Urothelium cell line (cell line): ENCODE data around the gene LOC101059915.
"Not testable (repeated sequence)": the region's sequence is repeated elsewhere in the genome, so short reads cannot be mapped to it uniquely, and the experiment has no call there.

Experiments used
- DNase-seq: peaks from one replicate; pipeline ENCODE4 v3.0.0; 2011; ENCODE audit warnings: low spot score, mixed read lengths
- FAIRE-seq: peaks from 2 replicates; lab custom pipeline; 2011; peaks lifted over from hg19 to GRCh38; lab: Jason Lieb, UNC

The LOC101059915 gene

DNA sequence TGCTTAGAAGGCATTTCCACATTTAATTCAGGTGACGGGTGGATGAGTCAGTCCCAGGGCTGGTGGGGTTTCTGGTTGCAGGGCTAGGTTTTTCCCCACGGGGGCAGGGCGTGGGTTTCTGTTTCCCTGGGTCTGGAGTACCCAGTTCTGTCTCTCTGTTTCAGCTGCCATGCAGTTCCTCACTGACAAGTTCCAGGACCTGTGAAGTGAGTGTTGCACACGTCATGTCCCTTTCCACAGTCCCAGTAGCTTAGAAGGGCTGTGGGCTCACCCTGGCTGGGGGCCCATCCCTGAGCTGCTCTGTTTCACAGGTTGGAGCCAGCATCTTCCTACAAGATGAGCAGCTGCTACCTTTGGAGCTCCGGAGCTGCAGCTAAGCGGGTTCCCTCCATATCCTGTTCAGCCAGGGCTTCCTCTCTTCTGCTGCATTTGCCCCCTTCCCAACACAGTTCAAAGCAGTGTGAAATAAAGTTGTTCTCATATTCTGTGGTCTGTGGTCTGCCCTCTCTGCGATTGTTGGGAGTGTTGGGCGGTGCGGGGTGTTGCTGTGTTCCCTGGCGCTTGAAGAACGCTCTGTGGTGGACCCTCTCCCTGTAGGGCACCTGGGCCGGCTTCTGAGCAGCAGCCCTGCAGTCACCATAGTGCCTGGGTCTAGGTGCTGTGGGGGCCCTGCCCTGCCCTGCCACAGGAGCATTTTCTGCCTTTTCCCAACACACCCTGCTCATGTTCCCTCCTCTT, 3.9 kb downstream of the LOC101059915 start:
- no peak for FAIRE-seq
- no peak for DNase-seq

DNA sequence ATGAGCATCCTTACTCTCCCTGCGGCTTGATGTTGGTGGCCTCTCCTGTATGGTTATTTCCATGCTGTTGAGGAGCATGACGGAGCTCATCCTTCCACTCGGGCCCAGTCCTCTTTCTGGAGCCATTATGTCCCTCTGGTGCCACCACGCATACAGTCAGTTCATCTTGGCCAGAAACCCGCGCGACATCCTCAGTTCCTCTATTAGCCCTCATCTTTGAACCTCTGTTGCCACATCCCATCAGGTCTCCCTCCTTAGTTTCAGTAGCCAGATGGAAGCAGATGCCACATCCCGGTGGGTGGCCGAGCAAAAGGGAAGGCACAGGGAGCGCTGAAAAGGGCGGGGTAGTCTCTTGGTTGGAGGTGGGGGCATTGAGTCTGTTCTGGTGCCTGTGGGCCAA, 4.6 kb downstream of the LOC101059915 start:
- FAIRE-seq = no peak
- no peak for DNase-seq

DNA sequence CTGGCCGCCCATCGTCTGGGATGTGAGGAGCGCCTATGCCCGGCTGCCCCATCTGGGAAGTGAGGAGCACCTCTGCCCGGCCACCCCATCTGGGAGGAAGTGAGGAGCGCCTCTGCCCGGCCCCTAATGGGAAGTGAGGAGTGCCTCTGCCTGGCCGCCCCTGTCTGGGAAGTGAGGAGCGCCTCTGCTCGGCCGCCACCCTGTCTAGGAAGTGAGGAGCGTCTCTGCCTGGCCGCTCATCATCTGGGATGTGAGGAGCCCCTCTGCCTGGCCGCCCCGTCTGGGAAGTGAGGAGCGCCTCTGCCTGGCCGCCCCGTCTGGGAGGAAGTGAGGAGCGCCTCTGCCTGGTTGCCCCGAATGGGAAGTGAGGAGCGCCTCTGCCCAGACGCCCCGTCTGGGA, 8.3 kb downstream of the LOC101059915 start:
- DNase-seq, FAIRE-seq: not testable (repeated sequence)

DNA sequence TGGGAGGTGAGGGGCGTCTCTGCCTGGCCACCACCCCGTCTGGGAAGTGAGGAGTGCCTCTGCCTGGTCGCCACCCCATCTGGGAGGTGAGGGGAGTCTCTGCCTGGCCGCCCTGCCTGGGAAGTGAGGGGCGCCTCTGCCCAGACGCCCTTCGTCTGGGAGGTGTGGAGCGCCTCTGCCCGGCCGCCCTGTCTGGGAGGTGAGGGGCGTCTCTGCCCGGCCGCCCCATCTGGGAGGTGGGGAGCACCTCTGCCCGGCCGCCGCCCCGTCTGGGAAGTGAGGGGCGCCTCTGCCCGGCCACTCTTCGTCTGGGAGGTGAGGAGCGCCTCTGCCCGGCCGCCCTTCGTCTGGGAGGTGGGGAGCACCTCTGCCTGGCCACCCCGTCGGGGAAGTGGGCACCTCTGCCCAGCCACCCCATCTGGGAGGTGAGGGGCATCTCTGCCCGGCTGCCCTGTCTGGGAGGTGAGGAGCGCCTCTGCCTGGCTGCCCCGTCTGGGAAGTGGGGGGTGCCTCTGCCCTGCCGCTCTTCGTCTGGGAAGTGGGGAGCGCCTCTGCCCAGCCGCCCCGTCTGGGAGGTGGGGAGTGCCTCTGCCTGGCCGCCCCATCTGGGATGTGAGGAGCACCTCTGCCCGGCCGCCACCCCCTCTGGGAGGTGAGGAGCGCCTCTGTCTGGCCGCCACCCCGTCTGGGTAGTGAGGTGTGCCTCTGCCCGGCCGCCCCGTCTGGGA, 8.9 kb downstream of the LOC101059915 start:
- not testable (repeated sequence) for DNase-seq, FAIRE-seq

DNA sequence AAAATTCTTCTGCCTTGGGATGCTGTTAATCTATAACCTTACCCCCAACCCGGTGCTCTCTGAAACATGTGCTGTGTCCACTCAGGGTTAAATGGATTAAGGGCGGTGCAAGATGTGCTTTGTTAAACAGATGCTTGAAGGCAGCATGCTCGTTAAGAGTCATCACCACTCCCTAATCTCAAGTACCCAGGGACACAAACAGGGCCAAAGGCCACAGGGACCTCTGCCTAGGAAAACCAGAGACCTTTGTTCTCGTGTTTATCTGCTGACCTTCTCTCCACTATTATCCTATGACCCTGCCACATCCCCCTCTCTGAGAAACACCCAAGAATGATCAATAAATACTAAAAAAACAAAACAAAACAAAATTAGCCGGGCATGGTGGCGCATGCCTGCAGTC, 9.8 kb downstream of the LOC101059915 start:
- FAIRE-seq, DNase-seq: not testable (repeated sequence)

DNA sequence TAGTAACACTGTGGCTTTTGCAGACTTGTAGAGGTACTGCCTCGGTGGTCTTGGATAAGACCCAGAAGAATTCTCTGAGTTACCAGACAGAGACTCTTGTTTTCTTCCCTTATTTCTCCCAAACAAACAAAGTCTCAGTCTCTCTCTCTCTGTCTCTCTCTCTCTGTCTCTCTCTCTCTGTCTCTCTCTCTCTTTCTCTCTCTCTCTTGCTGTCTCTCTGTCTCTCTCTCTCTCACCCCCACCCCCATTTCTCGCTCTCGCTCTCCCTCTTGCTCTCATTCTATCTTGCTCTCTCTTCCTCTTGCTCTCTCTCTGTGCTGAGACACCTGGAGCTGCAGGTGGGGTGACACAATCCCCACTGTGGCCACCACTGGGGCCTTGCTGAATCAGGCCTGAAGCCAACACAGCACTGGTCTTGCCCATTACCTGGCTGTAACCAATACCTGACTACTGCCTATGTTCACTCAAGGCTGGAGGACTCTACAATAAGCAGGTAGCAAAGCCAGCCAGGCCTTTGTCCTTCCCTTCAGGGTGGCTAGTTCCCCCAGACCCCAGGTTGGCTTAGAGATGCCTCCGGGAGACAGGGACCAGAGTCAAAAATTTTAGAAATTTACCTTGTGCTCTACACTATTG, 12.3 kb downstream of the LOC101059915 start:
- no peak for FAIRE-seq
- DNase-seq = no peak

DNA sequence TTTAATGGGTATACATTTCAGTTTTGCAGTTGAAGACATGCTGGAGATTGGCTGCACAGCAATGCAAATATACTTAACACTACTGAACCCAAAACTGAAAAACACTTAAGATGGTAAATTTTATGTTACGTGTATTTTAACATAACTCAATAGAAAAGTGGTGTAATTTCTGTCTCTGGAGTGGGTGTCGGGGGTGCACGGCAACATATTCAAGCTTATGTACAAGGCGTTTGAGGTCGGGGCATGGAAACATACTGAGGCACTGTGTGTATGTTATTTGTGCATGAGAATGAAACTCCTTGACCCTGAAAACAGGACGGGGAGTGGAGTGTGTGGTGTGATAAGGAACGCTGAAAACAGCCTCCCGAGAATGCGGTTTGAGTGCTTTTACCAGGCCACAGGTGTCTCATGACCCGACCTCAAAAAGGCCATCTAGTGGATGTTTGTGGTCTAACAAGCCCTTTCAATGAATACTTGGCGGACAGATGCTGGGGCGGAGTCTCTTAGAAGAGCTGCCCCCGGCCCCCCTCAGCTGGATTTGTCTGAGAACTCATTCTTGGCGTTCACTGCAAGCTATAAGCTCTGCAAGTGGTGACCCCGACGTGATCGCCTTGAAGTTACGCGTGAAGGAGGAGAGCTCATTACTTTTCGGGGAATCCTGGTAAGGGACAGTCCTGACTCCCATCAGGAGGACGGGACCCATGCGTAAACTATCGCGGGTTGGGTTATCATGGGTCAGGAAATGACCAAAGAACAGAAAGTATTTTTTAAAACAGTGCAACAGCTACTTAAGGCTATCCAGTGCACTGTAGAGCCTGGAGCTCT, 29.5 kb downstream of the LOC101059915 start:
- not testable (repeated sequence) for DNase-seq, FAIRE-seq

DNA sequence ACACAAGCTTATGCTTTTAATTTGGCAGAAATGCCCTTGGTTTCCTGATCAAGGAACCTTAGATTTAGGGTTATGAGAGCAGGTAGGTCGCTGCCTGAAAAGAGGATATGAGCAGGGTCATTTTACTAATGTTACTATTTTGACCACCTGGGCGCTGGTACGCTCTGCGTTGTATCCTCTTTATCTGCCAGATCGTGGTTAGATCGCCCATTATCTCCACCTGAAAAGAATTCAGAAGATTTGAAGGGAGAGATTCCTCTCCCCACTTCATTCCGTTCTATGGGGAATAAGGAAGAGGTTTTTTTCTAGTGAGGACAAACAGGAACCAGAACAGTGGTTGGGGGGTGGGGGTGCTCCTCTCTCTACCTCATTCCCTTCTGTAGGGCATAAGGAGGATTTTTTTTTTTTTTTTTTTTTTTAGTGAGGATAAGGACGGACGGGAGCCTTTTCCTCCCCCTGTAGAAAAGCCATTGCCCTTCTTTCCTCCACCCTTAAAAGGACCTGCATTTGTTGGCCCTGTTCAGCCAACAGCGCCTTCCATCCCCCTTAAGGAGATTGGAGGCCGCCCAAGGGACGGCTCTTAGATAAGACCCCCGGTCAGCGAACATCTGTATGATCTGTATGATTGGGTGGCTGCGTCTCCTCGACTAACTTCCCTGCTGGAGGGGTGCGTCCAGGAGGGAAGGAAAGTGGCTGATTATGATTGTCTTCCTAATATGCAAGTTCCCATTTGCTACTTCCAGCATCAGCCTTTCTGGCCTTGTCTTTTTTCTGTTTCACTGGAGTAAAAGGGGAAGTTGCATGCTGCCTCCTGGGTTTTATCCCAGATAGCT, 30.3 kb downstream of the LOC101059915 start:
- FAIRE-seq, DNase-seq: not testable (repeated sequence)

DNA sequence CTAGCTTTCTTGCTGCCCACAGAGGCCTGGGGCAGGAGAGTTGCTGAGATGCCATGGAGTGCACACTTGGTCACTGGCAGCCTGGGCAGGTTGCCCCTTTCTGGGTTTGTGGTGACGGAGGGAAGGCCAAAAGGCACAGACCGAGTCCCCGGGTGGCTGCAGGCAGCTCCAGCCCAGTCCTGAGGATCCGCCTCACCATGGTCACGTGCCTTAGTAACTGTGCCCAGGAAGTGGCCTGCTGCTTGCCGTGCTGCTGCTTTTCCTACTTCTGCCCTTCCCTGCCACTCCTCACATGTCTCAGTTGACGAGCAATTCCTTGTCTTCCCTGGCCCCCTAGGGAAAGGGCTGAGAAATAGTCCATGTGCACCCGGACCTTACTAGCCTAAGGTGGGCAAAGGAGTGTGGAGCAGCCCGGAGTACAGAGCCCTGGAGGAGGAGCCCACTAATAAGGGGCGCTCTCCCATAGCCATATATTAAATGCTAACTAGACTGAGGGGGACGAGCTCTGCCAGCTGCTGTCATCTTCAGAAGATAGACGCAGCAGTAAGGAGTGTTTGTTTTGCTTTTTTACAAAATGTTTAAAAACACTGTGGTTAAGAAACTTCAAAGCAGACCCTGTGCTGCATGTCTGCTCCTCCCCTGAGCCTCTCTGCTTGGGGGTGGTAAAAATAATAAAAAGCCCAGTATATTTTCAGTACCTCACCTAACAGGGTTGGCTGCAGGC, 31.1 kb downstream of the LOC101059915 start:
- FAIRE-seq, DNase-seq: not testable (repeated sequence)

DNA sequence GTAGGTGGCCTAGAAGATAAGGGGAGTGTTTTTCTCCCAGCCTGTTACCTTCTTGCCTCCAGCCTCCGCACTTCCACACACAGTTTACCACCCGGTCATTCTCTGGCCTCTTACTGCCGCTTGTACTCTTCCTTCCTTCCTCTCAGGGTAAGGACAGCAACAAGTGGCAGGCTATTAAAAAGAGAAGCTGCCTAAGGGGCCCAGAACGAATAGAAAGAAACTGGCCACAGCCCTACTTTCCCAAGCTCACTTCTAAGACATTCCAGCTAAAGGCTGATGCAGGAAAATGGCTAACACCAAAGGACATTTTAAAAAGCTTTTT, 31.6 kb downstream of the LOC101059915 start:
- not testable (repeated sequence) for DNase-seq, FAIRE-seq

DNA sequence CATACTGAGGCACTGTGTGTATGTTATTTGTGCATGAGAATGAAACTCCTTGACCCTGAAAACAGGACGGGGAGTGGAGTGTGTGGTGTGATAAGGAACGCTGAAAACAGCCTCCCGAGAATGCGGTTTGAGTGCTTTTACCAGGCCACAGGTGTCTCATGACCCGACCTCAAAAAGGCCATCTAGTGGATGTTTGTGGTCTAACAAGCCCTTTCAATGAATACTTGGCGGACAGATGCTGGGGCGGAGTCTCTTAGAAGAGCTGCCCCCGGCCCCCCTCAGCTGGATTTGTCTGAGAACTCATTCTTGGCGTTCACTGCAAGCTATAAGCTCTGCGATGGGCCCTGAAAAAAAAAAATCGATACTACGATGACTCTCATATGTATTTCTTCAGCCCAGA, 35.5 kb downstream of the LOC101059915 start:
- not testable (repeated sequence) for DNase-seq, FAIRE-seq

DNA sequence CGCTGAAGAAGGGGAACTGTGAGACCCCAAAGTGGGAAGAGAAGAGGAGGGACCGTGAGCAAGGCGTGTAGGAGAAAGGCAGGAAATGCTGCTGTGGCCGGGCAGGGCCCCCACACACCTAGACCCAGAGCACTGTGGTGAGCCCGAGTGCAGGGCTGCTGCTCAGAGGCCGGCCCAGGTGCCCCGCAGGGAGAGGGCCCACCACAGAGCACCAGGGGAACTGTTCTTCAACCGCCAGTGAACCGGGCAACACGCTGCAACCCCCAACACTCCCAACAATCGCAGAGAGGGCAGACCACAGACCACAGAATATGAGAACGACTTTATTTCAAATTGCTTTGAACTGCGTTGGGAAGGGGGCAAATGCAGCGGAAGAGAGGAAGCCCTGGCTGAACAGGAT, 46.7 kb downstream of the LOC101059915 start:
- DNase-seq, FAIRE-seq: not testable (repeated sequence)

DNA sequence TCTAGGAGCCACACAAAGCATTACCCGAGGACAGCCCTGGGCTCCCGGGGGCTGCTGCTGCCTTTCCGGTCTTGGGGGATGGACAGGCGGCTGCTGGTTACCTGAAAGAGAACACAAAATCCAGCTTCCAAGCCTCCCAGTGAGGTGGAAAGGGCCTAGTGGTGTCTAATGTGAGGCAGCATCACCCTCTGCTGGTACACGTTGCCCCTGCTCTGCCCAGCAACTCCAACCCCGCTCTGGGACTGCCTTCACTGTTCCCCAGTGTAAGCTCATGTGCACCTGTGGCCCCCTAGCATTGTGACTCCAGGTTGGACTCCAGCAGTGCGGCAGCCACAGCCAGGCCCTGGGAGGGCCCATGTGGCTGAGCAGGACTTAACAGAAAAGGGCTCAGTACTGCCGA, 48.2 kb downstream of the LOC101059915 start:
- FAIRE-seq, DNase-seq: not testable (repeated sequence)

DNA sequence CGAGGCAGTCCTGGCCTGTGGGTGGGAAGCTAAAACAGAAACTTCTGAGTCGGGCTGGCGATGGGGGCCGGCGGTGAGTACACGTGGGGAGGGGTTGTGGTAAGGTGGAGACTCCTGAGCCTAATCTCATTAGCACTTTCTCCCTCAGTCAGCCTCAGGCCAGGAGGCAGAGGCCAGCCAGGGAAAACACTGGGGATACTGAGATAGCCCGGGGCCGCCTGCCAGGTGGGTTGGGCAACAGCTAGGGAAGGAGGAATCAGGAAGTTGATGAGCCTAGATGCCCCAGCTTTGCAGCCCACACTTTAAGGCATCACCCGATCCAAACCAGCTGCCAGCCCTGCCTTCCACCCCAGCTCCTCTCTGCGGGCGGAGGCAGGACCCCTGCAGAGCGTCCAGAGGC, 49.0 kb downstream of the LOC101059915 start:
- FAIRE-seq, DNase-seq: not testable (repeated sequence)

DNA sequence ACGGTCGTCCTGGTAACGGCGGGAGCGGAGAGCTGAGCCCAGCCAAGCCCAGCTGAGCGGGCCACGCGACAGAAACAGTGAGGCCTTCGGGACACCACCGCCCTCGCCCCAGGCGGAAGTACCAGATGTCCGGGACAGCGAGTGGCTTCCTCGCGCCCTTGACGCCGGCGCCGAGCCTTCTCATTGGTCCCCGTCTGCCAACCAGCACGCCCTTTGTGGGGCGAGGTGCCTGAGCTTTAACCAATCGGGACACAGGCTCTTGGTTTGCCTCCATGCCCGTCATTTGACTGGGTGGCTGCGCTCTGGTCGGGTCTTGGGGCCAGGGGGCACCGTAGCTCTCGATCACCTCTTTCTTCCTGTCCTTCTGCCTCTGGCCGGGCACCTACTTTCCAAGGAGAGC, 50.8 kb downstream of the LOC101059915 start, which contains the start of gene CXorf49:
CXorf49 (minus strand) TSS at position 101 of the 400 bp plus-strand sequence. CDS start 134 bp downstream, outside the sequence.
- not testable (repeated sequence) for FAIRE-seq, DNase-seq

DNA sequence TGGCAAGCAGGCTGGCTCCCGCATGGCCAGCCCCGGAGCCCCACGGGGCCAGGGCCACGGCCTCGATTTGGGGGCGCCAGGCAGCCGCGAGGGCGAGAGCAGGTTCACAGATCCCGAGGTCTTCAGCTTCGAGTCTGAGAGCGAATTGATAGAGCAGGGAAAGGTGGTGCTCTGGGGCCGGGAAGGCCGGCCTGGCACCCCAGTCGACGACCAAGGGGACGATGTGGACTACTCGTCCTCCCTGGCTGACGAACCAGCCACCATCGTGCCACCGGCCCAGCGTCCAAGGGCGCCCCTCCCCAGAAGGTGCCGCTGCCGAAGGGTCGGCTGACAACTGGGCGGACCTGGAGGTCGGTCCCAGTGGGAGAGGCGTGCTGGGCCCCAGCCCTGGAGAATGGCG, 51.8 kb downstream of the LOC101059915 start:
- not testable (repeated sequence) for DNase-seq, FAIRE-seq

DNA sequence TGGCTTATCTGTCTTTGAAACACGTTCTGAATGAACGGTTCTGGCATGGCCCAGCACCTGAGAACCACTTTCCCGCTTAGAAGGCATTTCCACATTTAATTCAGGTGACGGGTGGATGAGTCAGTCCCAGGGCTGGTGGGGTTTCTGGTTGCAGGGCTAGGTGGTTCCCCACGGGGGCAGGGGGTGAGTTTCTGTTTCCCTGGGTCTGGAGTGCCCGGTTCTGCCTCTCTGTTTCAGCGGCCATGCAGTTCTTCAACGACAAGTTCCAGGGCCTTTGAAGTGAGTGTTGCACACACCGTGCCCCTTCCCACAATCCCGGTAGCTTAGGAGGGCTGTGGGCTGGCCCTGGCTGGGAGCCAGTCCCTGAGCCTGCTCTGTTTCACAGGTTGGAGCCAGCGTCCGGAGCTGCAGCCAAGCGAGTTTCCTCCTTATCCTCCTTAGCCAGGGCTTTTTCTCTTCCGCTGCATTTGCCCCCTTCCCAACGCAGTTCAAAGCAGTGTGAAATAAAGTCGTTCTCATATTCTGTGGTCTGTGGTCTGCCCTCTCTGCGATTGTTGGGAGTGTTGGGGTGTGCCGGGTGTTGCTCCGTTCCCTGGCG, 53.0 kb downstream of the LOC101059915 start:
- not testable (repeated sequence) for FAIRE-seq, DNase-seq
